Measurements from ENCODE around the gene KRTAP4-9.
"Not testable (repeated sequence)": the region's sequence is repeated elsewhere in the genome, so short reads cannot be mapped to it uniquely, and the experiment has no call there.

KRTAP4-9 gene

DNA sequence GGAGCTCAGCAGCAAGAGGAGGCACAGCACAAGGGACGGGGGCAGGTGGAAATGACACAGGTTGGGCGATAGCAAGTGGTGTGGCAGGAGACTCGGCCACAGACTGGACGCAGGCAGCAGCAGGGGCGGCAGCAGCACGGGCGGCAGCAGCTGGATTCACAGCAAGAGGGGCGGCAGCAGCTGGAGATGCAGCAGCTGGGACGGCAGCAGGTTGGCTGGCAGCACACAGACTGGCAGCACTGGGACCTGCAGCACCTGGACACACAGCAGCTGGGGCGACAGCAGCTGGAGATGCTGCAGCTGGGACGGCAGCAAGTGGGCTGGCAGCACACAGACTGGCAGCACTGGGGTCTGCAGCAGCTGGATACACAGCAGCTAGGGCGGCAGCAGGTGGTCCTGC, 34.7 kb downstream of the KRTAP4-9 start:
- H3K4me3 ChIP-seq (ENCODE audit: low read length in 2 of 2); H3K4me1 ChIP-seq (ENCODE audit: control insufficient read depth, insufficient read depth, low read length); H3K36me3 ChIP-seq (ENCODE audit: control insufficient read depth in 2 of 2, insufficient read depth in 2 of 2, low read length in 2 of 2); H3K27ac ChIP-seq (ENCODE audit: low read length); H3K9ac ChIP-seq (ENCODE audit: low read length in 2 of 2); H3K27me3 ChIP-seq (ENCODE audit: control insufficient read depth in 1 of 2, insufficient read depth in 2 of 2, low read length in 2 of 2): not testable (repeated sequence)
- peaks cover 4 to 13% of the 10 kb centered on the region in 2 donors for H3K9me3 ChIP-seq (ENCODE audit: control insufficient read depth in 2 of 2, low read length in 2 of 2)

DNA sequence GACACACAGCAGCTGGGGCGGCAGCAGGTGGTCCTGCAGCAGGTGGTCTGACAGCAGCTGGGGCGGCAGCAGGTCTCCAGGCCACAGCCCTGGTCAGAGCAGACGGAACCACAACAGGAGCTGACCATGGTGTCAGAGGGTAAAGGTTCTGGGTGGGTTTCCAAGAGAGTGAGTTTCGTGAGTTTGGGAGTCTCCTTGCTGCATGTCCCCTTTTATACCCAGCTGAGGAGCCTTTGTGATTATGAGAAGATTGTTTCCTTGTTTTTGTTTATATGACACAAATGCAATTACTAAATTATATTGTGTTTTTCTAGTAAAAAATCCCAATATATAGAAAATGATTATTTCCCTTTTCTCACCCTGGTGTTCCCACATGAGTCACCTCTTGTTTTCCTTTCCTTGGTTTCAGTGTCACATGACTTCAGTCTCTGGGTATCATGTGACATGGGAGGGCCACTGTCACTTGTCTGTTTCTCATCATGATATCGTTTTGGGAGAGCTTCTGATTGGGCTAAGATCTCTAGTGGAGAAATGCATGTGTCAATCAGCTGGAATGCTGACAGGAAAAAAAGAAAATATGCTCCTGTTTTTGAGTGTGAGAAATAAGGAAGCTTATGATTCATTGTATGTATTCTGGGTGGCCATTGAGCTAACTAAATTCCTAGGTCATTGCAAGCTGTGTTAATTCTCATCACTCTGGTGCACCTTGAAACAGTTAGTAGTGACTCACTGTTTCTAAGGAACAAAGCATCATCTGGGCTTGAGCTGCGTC, 35.4 kb downstream of the KRTAP4-9 start, which contains the start of gene KRTAP4-6:
KRTAP4-6 (minus strand) TSS at position 185 of the 772 bp plus-strand sequence; CDS start at position 128, 57 bp downstream.
- Histone ChIP-seq H3K9ac (ENCODE audit: low read length in 2 of 2) (no peak within 1 kb of the TSS), H3K4me3 (ENCODE audit: low read length in 2 of 2) (no peak within 1 kb of the TSS), H3K9me3 (ENCODE audit: control insufficient read depth in 2 of 2, low read length in 2 of 2) (peaks cover 4 to 13% of the 10 kb centered on the region in 2 donors), H3K27ac (ENCODE audit: low read length) (no peak within 1 kb of the TSS), H3K27me3 (ENCODE audit: control insufficient read depth in 1 of 2, insufficient read depth in 2 of 2, low read length in 2 of 2) (peaks cover 0 to 3% of the 10 kb centered on the region in 2 donors), H3K36me3 (ENCODE audit: control insufficient read depth in 2 of 2, insufficient read depth in 2 of 2, low read length in 2 of 2) (no peaks in the 10 kb centered on the region), H3K4me1 (ENCODE audit: control insufficient read depth, insufficient read depth, low read length) (no peaks in the 10 kb centered on the region)

DNA sequence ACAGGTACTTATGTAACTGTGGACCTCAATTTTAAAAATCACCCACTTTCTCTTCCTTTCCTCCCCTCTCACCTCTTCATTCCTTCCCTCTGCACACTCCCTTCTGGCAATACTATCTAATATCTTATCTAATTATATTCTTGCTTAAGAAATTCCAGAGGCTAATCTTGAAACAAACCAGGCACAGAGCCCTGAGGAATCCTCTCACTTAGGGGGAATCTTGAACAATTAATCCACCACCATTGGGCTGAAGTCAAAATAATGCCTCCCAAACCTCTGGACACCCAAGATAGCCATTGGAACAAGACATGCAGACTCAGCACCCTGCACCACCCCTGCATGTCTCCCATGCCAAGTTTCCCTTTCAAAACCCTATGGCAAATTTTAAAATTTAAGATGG, 36.2 kb downstream of the KRTAP4-9 start:
- no peaks in the 10 kb centered on the region for H3K36me3 ChIP-seq (ENCODE audit: control insufficient read depth in 2 of 2, insufficient read depth in 2 of 2, low read length in 2 of 2)
- H3K9ac ChIP-seq (ENCODE audit: low read length in 2 of 2) = no peak overlapping the region
- H3K9me3 ChIP-seq (ENCODE audit: control insufficient read depth in 2 of 2, low read length in 2 of 2) = peaks cover 4 to 13% of the 10 kb centered on the region in 2 donors
- H3K27ac ChIP-seq (ENCODE audit: low read length) = no peak overlapping the region
- no peak overlapping the region for H3K4me3 ChIP-seq (ENCODE audit: low read length in 2 of 2)
- no peaks in the 10 kb centered on the region for H3K4me1 ChIP-seq (ENCODE audit: control insufficient read depth, insufficient read depth, low read length)
- H3K27me3 ChIP-seq (ENCODE audit: control insufficient read depth in 1 of 2, insufficient read depth in 2 of 2, low read length in 2 of 2) = peaks cover 0 to 3% of the 10 kb centered on the region in 2 donors

DNA sequence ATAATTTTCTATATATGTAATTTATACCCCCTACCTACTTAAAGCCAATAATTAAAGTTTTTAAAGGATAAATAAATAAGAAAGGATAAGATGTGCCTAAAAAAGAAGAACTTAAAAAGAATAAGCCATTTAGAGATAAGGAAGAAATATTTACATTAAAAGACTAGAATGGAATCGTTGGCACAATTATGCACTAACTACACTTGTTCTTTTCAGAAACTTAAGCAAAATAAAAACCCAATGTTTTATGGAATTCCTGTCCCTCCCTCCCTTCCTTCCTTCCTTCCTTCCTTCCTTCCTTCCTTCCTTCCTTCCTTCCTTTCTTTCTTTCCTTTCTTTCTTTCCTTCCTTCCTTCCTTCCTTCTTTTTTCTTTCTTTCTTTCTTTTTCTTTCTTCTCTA, 39.7 kb downstream of the KRTAP4-9 start:
- Histone ChIP-seq H3K4me3 (ENCODE audit: low read length in 2 of 2) (no peak overlapping the region), H3K9me3 (ENCODE audit: control insufficient read depth in 2 of 2, low read length in 2 of 2) (peaks cover 4 to 13% of the 10 kb centered on the region in 2 donors), H3K27ac (ENCODE audit: low read length) (no peak overlapping the region), H3K27me3 (ENCODE audit: control insufficient read depth in 1 of 2, insufficient read depth in 2 of 2, low read length in 2 of 2) (peaks cover 0 to 2% of the 10 kb centered on the region in 2 donors), H3K9ac (ENCODE audit: low read length in 2 of 2) (no peak overlapping the region), H3K36me3 (ENCODE audit: control insufficient read depth in 2 of 2, insufficient read depth in 2 of 2, low read length in 2 of 2) (no peaks in the 10 kb centered on the region), H3K4me1 (ENCODE audit: control insufficient read depth, insufficient read depth, low read length) (no peaks in the 10 kb centered on the region)

DNA sequence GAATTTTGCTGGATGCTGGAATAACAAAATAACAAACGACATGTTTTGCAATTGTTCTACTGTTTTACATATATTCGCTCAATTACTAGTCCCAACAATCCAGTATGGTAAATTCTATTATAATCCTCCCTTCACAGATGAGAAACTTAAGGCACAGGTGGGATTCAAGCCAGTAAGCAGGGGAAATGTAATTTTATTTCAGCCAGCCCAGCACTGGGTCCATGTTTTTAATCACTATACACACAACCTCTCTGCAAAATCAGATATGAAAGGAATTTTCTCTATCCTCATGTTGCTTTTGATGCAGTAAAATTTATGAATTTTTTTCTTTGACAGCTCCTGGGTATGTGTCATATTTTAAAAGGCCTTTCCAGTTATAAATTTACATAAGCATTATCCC, 40.1 kb downstream of the KRTAP4-9 start:
- Histone ChIP-seq H3K4me3 (ENCODE audit: low read length in 2 of 2) (no peak overlapping the region), H3K36me3 (ENCODE audit: control insufficient read depth in 2 of 2, insufficient read depth in 2 of 2, low read length in 2 of 2) (no peaks in the 10 kb centered on the region), H3K9me3 (ENCODE audit: control insufficient read depth in 2 of 2, low read length in 2 of 2) (peaks cover 4 to 11% of the 10 kb centered on the region in 2 donors)

DNA sequence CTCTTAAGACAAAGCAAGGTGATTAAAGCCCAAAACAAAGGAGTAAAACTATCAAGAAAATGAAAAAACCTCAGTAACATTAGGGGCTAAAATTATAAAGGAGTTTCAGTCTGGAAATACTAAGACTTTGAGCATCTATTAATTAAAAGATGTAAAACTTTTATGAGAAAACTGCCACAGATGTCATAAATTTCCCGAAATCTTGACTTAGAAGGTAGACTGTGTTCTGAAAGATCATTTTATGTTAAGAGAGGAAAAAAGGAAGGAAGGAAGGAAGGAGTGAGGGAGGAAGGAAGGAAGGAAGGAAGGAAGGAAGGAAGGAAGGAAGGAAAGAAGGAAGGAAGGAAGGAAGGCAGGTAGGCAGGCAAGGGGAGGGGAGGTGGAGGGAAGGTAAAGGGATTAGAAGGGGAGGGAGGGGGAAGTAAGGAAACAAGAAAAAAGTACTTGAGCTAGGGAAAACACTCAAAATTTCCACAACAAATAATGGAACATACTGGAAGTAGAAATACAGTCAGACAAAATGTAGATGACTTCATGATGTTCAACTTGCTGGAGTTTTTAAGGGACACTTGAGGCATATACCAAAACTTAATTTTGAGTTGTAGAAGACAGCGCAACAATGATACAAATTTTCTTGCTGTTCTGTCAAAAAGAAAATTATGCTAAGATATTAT, 42.5 kb downstream of the KRTAP4-9 start:
- Histone ChIP-seq H3K36me3 (ENCODE audit: control insufficient read depth in 2 of 2, insufficient read depth in 2 of 2, low read length in 2 of 2) (no peaks in the 10 kb centered on the region), H3K9ac (ENCODE audit: low read length in 2 of 2) (no peak overlapping the region), H3K4me1 (ENCODE audit: control insufficient read depth, insufficient read depth, low read length) (no peaks in the 10 kb centered on the region), H3K4me3 (ENCODE audit: low read length in 2 of 2) (no peak overlapping the region), H3K27me3 (ENCODE audit: control insufficient read depth in 1 of 2, insufficient read depth in 2 of 2, low read length in 2 of 2) (no peaks in the 10 kb centered on the region), H3K27ac (ENCODE audit: low read length) (no peak overlapping the region), H3K9me3 (ENCODE audit: control insufficient read depth in 2 of 2, low read length in 2 of 2) (peaks cover 4 to 5% of the 10 kb centered on the region in 2 donors)

More for the DNA sequence above, 40.1 kb downstream of the KRTAP4-9 start:
- H3K4me1 ChIP-seq (ENCODE audit: control insufficient read depth, insufficient read depth, low read length) = no peaks in the 10 kb centered on the region
- H3K27ac ChIP-seq (ENCODE audit: low read length) = no peak overlapping the region
- H3K27me3 ChIP-seq (ENCODE audit: control insufficient read depth in 1 of 2, insufficient read depth in 2 of 2, low read length in 2 of 2) = no peaks in the 10 kb centered on the region
- H3K9ac ChIP-seq (ENCODE audit: low read length in 2 of 2) = no peak overlapping the region

DNA sequence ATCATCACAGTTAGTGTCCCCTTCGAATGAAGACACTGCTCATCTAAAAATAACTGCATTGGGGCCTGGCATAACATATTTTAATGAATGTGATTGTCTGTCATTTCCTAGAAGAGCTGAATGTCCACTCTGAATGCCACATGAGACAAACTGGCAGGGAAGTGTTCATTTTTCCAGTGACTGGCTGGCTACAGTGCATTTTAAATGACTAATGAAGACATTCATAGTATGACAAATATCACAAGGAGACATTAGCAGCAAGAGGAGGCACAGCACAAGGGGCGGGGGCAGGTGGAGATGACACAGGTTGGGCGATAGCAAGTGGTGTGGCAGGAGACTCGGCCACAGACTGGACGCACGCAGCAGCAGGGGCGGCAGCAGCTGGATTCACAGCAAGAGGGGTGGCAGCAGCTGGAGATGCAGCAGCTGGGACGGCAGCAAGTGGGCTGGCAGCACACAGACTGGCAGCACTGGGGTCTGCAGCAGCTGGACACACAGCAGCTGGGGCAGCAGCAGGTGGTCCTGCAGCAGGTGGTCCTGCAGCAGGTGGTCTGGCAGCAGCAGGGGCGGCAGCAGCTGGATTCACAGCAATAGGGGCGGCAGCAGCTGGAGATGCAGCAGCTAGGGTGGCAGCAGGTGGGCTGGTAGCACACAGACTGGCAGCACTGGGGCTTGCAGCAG, 43.9 kb downstream of the KRTAP4-9 start:
- H3K4me1 ChIP-seq (ENCODE audit: control insufficient read depth, insufficient read depth, low read length); H3K9ac ChIP-seq (ENCODE audit: low read length in 2 of 2); H3K27me3 ChIP-seq (ENCODE audit: control insufficient read depth in 1 of 2, insufficient read depth in 2 of 2, low read length in 2 of 2); H3K36me3 ChIP-seq (ENCODE audit: control insufficient read depth in 2 of 2, insufficient read depth in 2 of 2, low read length in 2 of 2); H3K27ac ChIP-seq (ENCODE audit: low read length); H3K9me3 ChIP-seq (ENCODE audit: control insufficient read depth in 2 of 2, low read length in 2 of 2); H3K4me3 ChIP-seq (ENCODE audit: low read length in 2 of 2): not testable (repeated sequence)

DNA sequence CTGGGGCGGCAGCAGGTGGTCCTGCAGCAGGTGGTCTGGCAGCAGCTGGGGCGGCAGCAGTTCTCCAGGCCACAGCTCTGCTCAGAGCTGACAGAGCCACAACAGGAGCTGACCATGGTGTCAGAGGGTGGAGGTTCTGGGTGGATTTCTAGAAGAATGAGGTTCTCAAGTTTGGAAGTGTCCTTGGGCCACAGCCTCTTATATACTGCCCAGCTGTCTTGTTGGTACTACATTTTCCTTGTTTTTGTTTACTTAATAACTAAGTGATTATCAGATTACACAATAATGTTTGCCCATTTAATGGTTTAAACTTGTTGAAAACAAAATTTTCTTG, 44.4 kb downstream of the KRTAP4-9 start, which contains the start of gene KRTAP4-5:
KRTAP4-5 (minus strand) TSS at position 174 of the 334 bp plus-strand sequence; CDS start at position 116, 58 bp downstream.
- H3K27me3 ChIP-seq (ENCODE audit: control insufficient read depth in 1 of 2, insufficient read depth in 2 of 2, low read length in 2 of 2) = no peaks in the 10 kb centered on the region
- no peaks in the 10 kb centered on the region for H3K36me3 ChIP-seq (ENCODE audit: control insufficient read depth in 2 of 2, insufficient read depth in 2 of 2, low read length in 2 of 2)
- no peak within 1 kb of the TSS for H3K9ac ChIP-seq (ENCODE audit: low read length in 2 of 2)
- H3K4me3 ChIP-seq (ENCODE audit: low read length in 2 of 2) = no peak within 1 kb of the TSS
- no peaks in the 10 kb centered on the region for H3K9me3 ChIP-seq (ENCODE audit: control insufficient read depth in 2 of 2, low read length in 2 of 2)
- no peak within 1 kb of the TSS for H3K27ac ChIP-seq (ENCODE audit: low read length)
- no peaks in the 10 kb centered on the region for H3K4me1 ChIP-seq (ENCODE audit: control insufficient read depth, insufficient read depth, low read length)

DNA sequence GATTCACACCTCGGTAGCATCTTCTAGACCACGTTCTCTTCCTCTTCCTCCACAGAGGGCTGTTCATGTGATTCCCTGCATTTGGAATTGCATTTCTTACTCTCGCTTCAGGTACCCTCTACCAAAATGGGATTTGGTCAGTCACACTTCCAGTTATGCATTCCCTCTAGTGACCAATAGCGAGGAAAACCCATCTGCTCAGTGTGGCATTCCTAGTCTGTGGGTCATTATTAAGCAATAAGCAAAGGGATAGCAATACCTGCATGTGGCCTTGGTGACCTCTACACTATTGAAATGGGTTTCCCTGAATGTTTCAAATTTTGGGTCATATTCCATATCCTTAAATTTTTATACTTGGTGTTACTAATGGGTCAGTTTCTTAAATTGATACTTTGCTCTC, 44.8 kb downstream of the KRTAP4-9 start:
- Histone ChIP-seq H3K36me3 (ENCODE audit: control insufficient read depth in 2 of 2, insufficient read depth in 2 of 2, low read length in 2 of 2) (no peaks in the 10 kb centered on the region), H3K4me3 (ENCODE audit: low read length in 2 of 2) (no peak overlapping the region), H3K9me3 (ENCODE audit: control insufficient read depth in 2 of 2, low read length in 2 of 2) (no peaks in the 10 kb centered on the region), H3K27me3 (ENCODE audit: control insufficient read depth in 1 of 2, insufficient read depth in 2 of 2, low read length in 2 of 2) (no peaks in the 10 kb centered on the region), H3K9ac (ENCODE audit: low read length in 2 of 2) (no peak overlapping the region), H3K27ac (ENCODE audit: low read length) (no peak overlapping the region), H3K4me1 (ENCODE audit: control insufficient read depth, insufficient read depth, low read length) (no peaks in the 10 kb centered on the region)

DNA sequence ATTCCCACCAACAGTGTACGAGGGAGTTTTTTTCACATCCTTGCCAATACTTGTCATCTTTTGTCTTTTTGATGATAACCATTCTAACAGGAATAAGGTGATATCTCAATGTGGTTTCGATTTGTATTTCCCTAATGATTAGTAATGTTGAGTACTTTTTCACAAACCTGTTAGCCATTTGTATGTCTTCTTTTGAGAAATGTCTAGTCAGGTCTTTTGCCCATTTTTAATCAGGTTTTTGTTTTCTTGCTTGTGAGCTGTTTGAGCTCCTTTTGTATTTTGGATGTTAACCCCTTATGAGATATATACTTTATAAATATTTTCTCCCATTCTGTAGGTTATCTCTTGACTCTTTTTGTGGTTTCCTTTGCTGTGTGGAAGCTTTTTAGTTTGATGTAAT, 46.3 kb downstream of the KRTAP4-9 start:
- no peaks in the 10 kb centered on the region for H3K9me3 ChIP-seq (ENCODE audit: control insufficient read depth in 2 of 2, low read length in 2 of 2)
- H3K9ac ChIP-seq (ENCODE audit: low read length in 2 of 2) = no peak overlapping the region
- H3K27ac ChIP-seq (ENCODE audit: low read length) = no peak overlapping the region
- H3K4me1 ChIP-seq (ENCODE audit: control insufficient read depth, insufficient read depth, low read length) = no peaks in the 10 kb centered on the region
- H3K36me3 ChIP-seq (ENCODE audit: control insufficient read depth in 2 of 2, insufficient read depth in 2 of 2, low read length in 2 of 2) = no peaks in the 10 kb centered on the region
- H3K4me3 ChIP-seq (ENCODE audit: low read length in 2 of 2) = no peak overlapping the region
- no peaks in the 10 kb centered on the region for H3K27me3 ChIP-seq (ENCODE audit: control insufficient read depth in 1 of 2, insufficient read depth in 2 of 2, low read length in 2 of 2)
